Mesothelial cell of epicardium (in vitro differentiated cells): ENCODE measurements around the gene SETDB1. TPM values are rescaled to one million over a fixed set of nuclear protein-coding genes. Genes with fewer than 3 reads are reported as not detected.

Source experiments
- DNase-seq, 2 experiments: peaks; one replicate each; pipeline ENCODE4 v3.0.0; 2021; ENCODE audit warnings: low spot score in 2 of 2; ENCODE audit not compliant: unreplicated experiment in 2 of 2
- H3K27ac Mint-ChIP-seq: 2 replicates; pipeline ENCODE4 v1.8.0; 2021; ENCODE audit warnings: mixed read lengths
- H3K27me3 Mint-ChIP-seq: 2 replicates; pipeline ENCODE4 v1.8.0; 2021; ENCODE audit warnings: low read depth, mixed read lengths
- H3K36me3 Mint-ChIP-seq: 2 replicates; pipeline ENCODE4 v1.8.0; 2021; ENCODE audit warnings: mixed read lengths
- H3K4me1 Mint-ChIP-seq: 2 replicates; pipeline ENCODE4 v1.8.0; 2021; ENCODE audit warnings: mixed read lengths
- H3K4me3 Mint-ChIP-seq: 2 replicates; pipeline ENCODE4 v1.8.0; 2021; ENCODE audit warnings: mild to moderate bottlenecking, moderate library complexity, mixed read lengths
- H3K9me3 Mint-ChIP-seq: 2 replicates; pipeline ENCODE4 v1.8.0; 2021; ENCODE audit warnings: mixed read lengths
- CTCF ChIP-seq: fragments of 200-600 bp; sonication (generic); IDR thresholded peaks from one replicate; pipeline ENCODE4 v1.5.0; 2021; ENCODE audit warnings: antibody characterized with exemption; ENCODE audit not compliant: unreplicated experiment
- total RNA-seq: library from RNA; stranded (reverse); gene quantifications from 3 replicates; pipeline ENCODE4 v1.2.1, GENCODE V29; 2021

SETDB1 gene
- total RNA-seq, 1 donor from 2014 or later = 101 TPM

- no peak for DNase-seq
- no peaks in the 10 kb centered on the region for H3K27me3 Mint-ChIP-seq
- peak overlapping the region; percentile 50 for H3K27ac Mint-ChIP-seq
- peaks cover 41% of the 10 kb centered on the region for H3K4me1 Mint-ChIP-seq
- no peak for TF ChIP-seq CTCF
- H3K9me3 Mint-ChIP-seq = no peaks in the 10 kb centered on the region
- H3K4me3 Mint-ChIP-seq = peak overlapping the region; percentile 4
- H3K36me3 Mint-ChIP-seq = peaks cover 21% of the 10 kb centered on the region
Observed at GRCh38 chr1:151002611-151003010, 76.4 kb downstream of the SETDB1 start.

- TF ChIP-seq CTCF = no peak
- Mint-ChIP-seq H3K27me3 (no peaks in the 10 kb centered on the region), H3K27ac (peak overlapping the region; percentile 50), H3K4me1 (peaks cover 47% of the 10 kb centered on the region), H3K36me3 (peaks cover 21% of the 10 kb centered on the region), H3K9me3 (no peaks in the 10 kb centered on the region), H3K4me3 (peak overlapping the region; percentile 4)
- no peak for DNase-seq
Observed at GRCh38 chr1:151003180-151003579, 77.0 kb downstream of the SETDB1 start.

- H3K27me3 Mint-ChIP-seq = no peaks in the 10 kb centered on the region
- H3K27ac Mint-ChIP-seq = peak overlapping the region; percentile 100
- no peaks in the 10 kb centered on the region for H3K9me3 Mint-ChIP-seq
- no peak for DNase-seq
- peaks cover 65% of the 10 kb centered on the region for H3K4me1 Mint-ChIP-seq
- H3K36me3 Mint-ChIP-seq = peaks cover 10% of the 10 kb centered on the region
- no peak for TF ChIP-seq CTCF
- H3K4me3 Mint-ChIP-seq = peak overlapping the region; percentile 97
Observed at GRCh38 chr1:151005729-151006319, 79.7 kb downstream of the SETDB1 start.

- Mint-ChIP-seq H3K9me3 (no peaks in the 10 kb centered on the region), H3K36me3 (peaks cover 6% of the 10 kb centered on the region), H3K4me1 (peaks cover 70% of the 10 kb centered on the region), H3K27me3 (no peaks in the 10 kb centered on the region), H3K4me3 (peak within 1 kb of the TSS; percentile 97), H3K27ac (peak within 1 kb of the TSS; percentile 100)
- peak in 1 of 2 experiments; percentile 70 for DNase-seq
- TF ChIP-seq CTCF = no peak
Observed at GRCh38 chr1:151006327-151007052, 80.3 kb downstream of the SETDB1 start, which contains the start of gene MINDY1. TSS of gene MINDY1 (minus strand) at chr1:151006902. CDS start at chr1:151002617, 4,285 bp downstream.

GRCh38 chr1:151007853-151008243 is 81.7 kb downstream of the SETDB1 start:
- Mint-ChIP-seq H3K4me1 (peaks cover 66% of the 10 kb centered on the region), H3K9me3 (no peaks in the 10 kb centered on the region), H3K27me3 (no peaks in the 10 kb centered on the region), H3K4me3 (peak overlapping the region; percentile 97), H3K36me3 (peaks cover 2% of the 10 kb centered on the region), H3K27ac (peak overlapping the region; percentile 100)
- DNase-seq = no peak
- no peak for TF ChIP-seq CTCF
